Measurements from ENCODE around the gene KCNK3. TPM values are rescaled to one million over a fixed set of nuclear protein-coding genes. Genes with fewer than 3 reads are reported as not detected.

Gene KCNK3
- total and polyA plus RNA-seq, 2 donors (not counting 3 experiments of a cell fraction or from before 2014, with no cell fraction given), result not detected

- H3K27ac ChIP-seq (ENCODE audit: insufficient read depth, low read depth, low read length), result peak overlapping the region; percentile 98
- peak overlapping the region; percentile 74 for H2AFZ ChIP-seq (ENCODE audit: low read depth, low read length)
- intact Hi-C loops (cut with micrococcal nuclease), result loop anchor here (1.0 to 5.0 kb wide), 2 partner anchors 27 to 261 kb away; no protein-coding TSS in a partner anchor
- ChIA-PET POLR2A (no interaction called here), CTCF (interaction anchor here (0.5 kb wide), 1 partner anchor 21 kb away, joined by 3 read pairs; no protein-coding TSS in a partner anchor)
- H3K36me3 ChIP-seq (ENCODE audit: control insufficient read depth in 2 of 2, extremely low read depth in 1 of 2, insufficient read depth in 2 of 2, low read length in 2 of 2), result no peaks in the 10 kb centered on the region
- H3K4me1 ChIP-seq (ENCODE audit: control insufficient read depth, extremely low read depth, insufficient read depth, low read length), result peaks cover 23% of the 10 kb centered on the region
- FAIRE-seq (peak; percentile 97), DNase-seq (ENCODE audit: low read depth, low spot score) (peak; percentile 96)
- no peaks in the 10 kb centered on the region for H3K79me2 ChIP-seq (ENCODE audit: control insufficient read depth, insufficient read depth, low read length)
- no peaks in the 10 kb centered on the region for H3K9me3 ChIP-seq (replicated peaks; ENCODE audit: control insufficient read depth, insufficient read depth, low read length)
- peak overlapping the region; percentile 54 for H3K4me2 ChIP-seq (ENCODE audit: insufficient read depth, low read length)
- H4K20me1 ChIP-seq (replicated peaks; ENCODE audit: control insufficient read depth, extremely low read depth, insufficient read depth, low read length), result no peaks in the 10 kb centered on the region
- BruUV-seq (replicated peaks), result TSS peak; percentile 99
- no peaks in the 10 kb centered on the region for H3K27me3 ChIP-seq (ENCODE audit: control insufficient read depth in 2 of 2, insufficient read depth in 2 of 2, low read length in 2 of 2)
- no peaks in the 10 kb centered on the region for H3K9me1 ChIP-seq (replicated peaks; ENCODE audit: control insufficient read depth, extremely low read depth, insufficient read depth, low read length)
- peak overlapping the region; percentile 79 for H3K9ac ChIP-seq (replicated peaks; ENCODE audit: extremely low read depth, insufficient read depth, low read length)
- peak; percentile 85 for TF ChIP-seq JUN (IDR thresholded peaks at IDR 0.05; ENCODE audit: borderline replicate concordance, insufficient read depth, insufficient read length, low read depth)
- peak; percentile 61 for TF ChIP-seq POLR2A (IDR thresholded peaks at IDR 0.05; ENCODE audit: low read depth, low read length)
- peak; percentile 96 for TF ChIP-seq POLR2AphosphoS5 (IDR thresholded peaks at IDR 0.05; ENCODE audit: insufficient read depth, low read depth, low read length)
- no peak for TF ChIP-seq MYC (IDR thresholded peaks at IDR 0.05; ENCODE audit: low read depth, low read length)
- TF ChIP-seq EZH2 (IDR thresholded peaks at IDR 0.05; ENCODE audit: borderline replicate concordance, low read depth, low read length, severe bottlenecking), result no peak
- peak; percentile 88 for TF ChIP-seq FOS (IDR thresholded peaks at IDR 0.05; ENCODE audit: borderline replicate concordance, insufficient read depth, low read length)
- dilution Hi-C loops (cut with MboI; ENCODE audit: extremely low pct_ligation_motif_present, low sequenced_read_pairs), result no loop called here
- no peak overlapping the region for H3K4me3 ChIP-seq (replicated peaks in 1 of 3; ENCODE audit: insufficient read depth in 1 of 3, low read depth in 1 of 3, low read length in 3 of 3)
Measured at GRCh38 chr2:26757873-26758789, 65.6 kb downstream of the KCNK3 start.

All from endothelial cell of umbilical vein (primary cell).